ENCODE measurements around the gene SUPT3H. TPM values are rescaled to one million over a fixed set of nuclear protein-coding genes. Genes with fewer than 3 reads are reported as not detected.

SUPT3H gene
- total RNA-seq, 3 donors from 2014 or later: 6.9 to 15.1 (median 13.6) TPM

DNA sequence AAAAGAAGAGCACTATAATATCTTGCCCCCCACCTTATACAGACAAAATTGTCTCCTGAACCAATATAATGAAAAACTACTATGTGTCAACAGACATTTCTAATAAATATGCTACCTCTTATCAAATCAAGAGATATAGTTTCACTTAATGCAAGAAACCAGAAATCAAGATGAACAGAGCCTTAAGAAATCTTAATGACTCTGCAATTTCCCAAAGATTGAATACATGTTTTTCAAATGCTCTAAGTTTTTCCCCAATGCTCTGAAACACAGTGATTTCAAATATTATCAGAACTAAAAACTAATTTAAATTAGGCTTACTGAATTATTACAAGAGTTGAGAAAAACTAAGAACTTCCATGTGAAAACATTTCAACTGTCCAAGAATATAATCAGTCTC lies 13.3 kb downstream of the SUPT3H start:
- intact Hi-C loops (cut with DNase I; ENCODE audit: low total_unique reads): no loop called here
- H3K9me3 ChIP-seq: no peaks in the 10 kb centered on the region
- no peaks in the 10 kb centered on the region for H3K36me3 ChIP-seq
- no peak overlapping the region for H3K4me3 ChIP-seq
- H3K27me3 ChIP-seq: no peaks in the 10 kb centered on the region
- no peak for DNase-seq (ENCODE audit: low spot score in 2 of 2)
- no peaks in the 10 kb centered on the region for H3K4me1 ChIP-seq
- TF ChIP-seq POLR2A (IDR thresholded peaks at IDR 0.05) (no peak), POLR2AphosphoS5 (IDR thresholded peaks at IDR 0.05) (no peak)
- TF ChIP-seq, protein P1, sequence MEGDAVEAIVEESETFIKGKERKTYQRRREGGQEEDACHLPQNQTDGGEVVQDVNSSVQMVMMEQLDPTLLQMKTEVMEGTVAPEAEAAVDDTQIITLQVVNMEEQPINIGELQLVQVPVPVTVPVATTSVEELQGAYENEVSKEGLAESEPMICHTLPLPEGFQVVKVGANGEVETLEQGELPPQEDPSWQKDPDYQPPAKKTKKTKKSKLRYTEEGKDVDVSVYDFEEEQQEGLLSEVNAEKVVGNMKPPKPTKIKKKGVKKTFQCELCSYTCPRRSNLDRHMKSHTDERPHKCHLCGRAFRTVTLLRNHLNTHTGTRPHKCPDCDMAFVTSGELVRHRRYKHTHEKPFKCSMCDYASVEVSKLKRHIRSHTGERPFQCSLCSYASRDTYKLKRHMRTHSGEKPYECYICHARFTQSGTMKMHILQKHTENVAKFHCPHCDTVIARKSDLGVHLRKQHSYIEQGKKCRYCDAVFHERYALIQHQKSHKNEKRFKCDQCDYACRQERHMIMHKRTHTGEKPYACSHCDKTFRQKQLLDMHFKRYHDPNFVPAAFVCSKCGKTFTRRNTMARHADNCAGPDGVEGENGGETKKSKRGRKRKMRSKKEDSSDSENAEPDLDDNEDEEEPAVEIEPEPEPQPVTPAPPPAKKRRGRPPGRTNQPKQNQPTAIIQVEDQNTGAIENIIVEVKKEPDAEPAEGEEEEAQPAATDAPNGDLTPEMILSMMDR (IDR thresholded peaks at IDR 0.05): no peak
- H3K27ac ChIP-seq: no peak overlapping the region

DNA sequence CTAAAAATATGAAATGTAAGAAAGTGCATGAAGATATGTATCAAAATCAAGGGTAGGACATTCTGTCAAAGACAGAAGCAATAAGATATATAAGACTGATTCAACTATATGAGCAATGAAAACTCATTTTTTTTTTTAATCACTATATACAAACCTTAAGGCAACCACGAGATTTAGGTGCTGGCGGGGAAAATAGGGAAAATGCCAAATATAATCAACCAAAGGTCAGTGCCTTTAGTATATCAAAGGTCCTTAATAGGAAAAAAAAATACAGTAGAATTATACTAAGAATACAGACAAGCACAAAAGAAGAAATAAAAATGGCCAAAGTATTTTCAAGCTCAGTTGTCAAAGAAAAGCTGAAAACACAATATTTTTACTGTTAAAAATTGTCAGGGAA lies 24.1 kb downstream of the SUPT3H start:
- DNase-seq (ENCODE audit: low spot score in 2 of 2): no peak
- Histone ChIP-seq H3K4me1 (no peaks in the 10 kb centered on the region), H3K27me3 (no peaks in the 10 kb centered on the region), H3K27ac (no peak overlapping the region), H3K4me3 (no peak overlapping the region), H3K9me3 (no peaks in the 10 kb centered on the region), H3K36me3 (no peaks in the 10 kb centered on the region)
- no peak for TF ChIP-seq POLR2A (IDR thresholded peaks at IDR 0.05)
- TF ChIP-seq, protein P1 (IDR thresholded peaks at IDR 0.05): no peak
- no peak for TF ChIP-seq POLR2AphosphoS5 (IDR thresholded peaks at IDR 0.05)
- intact Hi-C loops (cut with DNase I; ENCODE audit: low total_unique reads): no loop called here

DNA sequence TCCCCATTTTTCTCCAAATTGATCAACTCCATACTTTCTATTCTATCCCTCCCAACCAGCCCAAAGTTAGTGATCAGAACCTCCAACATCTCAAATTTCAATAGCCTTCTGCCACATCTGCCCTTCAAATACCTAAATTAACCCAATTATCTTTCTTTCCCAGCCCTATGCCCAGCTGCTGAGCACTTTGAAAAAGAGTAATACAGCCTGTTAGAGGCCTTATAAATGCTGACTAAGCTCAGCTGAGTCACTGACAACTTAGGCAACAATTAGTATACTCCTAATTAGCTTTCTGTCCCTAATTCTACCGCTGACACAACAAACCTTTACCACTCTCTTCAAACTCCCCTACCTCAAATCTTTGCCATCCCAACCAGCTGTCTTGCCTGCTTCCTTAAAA lies 26.1 kb downstream of the SUPT3H start:
- no peak for DNase-seq (ENCODE audit: low spot score in 2 of 2)
- no peaks in the 10 kb centered on the region for H3K36me3 ChIP-seq
- TF ChIP-seq POLR2A (IDR thresholded peaks at IDR 0.05): no peak
- TF ChIP-seq, protein P1 (IDR thresholded peaks at IDR 0.05): no peak
- no peak for TF ChIP-seq POLR2AphosphoS5 (IDR thresholded peaks at IDR 0.05)
- intact Hi-C loops (cut with DNase I; ENCODE audit: low total_unique reads): no loop called here
- no peaks in the 10 kb centered on the region for H3K9me3 ChIP-seq
- no peaks in the 10 kb centered on the region for H3K27me3 ChIP-seq
- H3K4me1 ChIP-seq: no peaks in the 10 kb centered on the region
- H3K4me3 ChIP-seq: no peak overlapping the region
- no peak overlapping the region for H3K27ac ChIP-seq

DNA sequence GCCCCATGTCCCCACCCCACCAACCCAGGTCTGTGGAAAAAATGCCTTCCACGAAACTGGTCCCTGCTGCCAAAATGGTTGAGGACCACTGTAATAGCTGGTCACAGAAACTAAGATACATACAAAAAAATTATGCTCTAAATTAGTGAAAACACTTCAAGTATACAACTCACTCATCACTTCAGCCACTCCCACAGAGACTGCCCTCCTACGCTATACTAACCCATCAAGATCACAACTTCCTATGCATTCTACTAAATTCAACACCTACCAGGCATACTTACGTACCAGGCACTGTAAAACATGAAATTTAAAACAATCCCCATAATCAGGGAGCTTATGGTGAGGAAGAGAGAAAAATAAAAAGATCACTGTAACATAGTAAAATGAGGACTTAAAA lies 26.7 kb downstream of the SUPT3H start:
- H3K36me3 ChIP-seq: no peaks in the 10 kb centered on the region
- DNase-seq (ENCODE audit: low spot score in 2 of 2): no peak
- H3K27me3 ChIP-seq: no peaks in the 10 kb centered on the region
- no peaks in the 10 kb centered on the region for H3K9me3 ChIP-seq
- no peaks in the 10 kb centered on the region for H3K4me1 ChIP-seq
- TF ChIP-seq POLR2A (IDR thresholded peaks at IDR 0.05): no peak
- no peak for TF ChIP-seq POLR2AphosphoS5 (IDR thresholded peaks at IDR 0.05)
- TF ChIP-seq, protein P1 (IDR thresholded peaks at IDR 0.05): no peak
- no peak overlapping the region for H3K4me3 ChIP-seq
- intact Hi-C loops (cut with DNase I; ENCODE audit: low total_unique reads): no loop called here
- H3K27ac ChIP-seq: no peak overlapping the region

DNA sequence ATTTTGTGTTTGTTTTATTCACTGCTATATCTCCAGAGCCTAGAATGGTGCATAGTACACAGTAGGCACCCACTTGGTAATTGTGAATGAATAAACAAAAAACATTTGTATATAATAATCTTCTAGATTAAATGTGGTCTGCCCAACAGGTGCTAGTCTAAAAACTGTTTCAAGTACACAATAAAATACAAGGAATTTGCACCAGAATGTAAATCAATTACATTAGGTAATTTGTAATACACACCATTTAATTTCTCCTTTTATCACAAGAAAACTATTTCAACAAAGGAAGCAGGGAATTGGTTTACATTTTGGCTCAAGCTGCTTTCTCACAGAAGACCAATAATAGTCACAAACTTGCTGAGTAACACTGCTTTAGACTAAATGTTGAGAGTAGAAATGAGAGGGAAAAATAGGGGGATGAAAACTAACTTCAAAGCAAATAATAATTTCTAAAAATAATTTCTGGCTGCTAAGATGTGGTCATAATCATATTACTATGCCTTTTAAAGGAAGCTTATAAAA lies 27.5 kb downstream of the SUPT3H start:
- DNase-seq (ENCODE audit: low spot score in 2 of 2): no peak
- H3K36me3 ChIP-seq: no peaks in the 10 kb centered on the region
- H3K4me1 ChIP-seq: no peaks in the 10 kb centered on the region
- H3K4me3 ChIP-seq: no peak overlapping the region
- H3K9me3 ChIP-seq: no peaks in the 10 kb centered on the region
- H3K27ac ChIP-seq: no peak overlapping the region
- intact Hi-C loops (cut with DNase I; ENCODE audit: low total_unique reads): no loop called here
- TF ChIP-seq POLR2AphosphoS5 (IDR thresholded peaks at IDR 0.05) (no peak), POLR2A (IDR thresholded peaks at IDR 0.05) (no peak)
- TF ChIP-seq, protein P1 (IDR thresholded peaks at IDR 0.05): no peak
- H3K27me3 ChIP-seq: no peaks in the 10 kb centered on the region

Measured in breast epithelium (tissue), 4 donors.